A549 (cell line): ENCODE data around the gene SLC9A3. TPM values are rescaled to one million over a fixed set of nuclear protein-coding genes. Genes with fewer than 3 reads are reported as not detected.
A peak's percentile ranks its signal among the peaks of the same experiment; 100 is the strongest.

ENCODE experiments used
- ATAC-seq, 2 experiments: fragments of 200-7000 bp in 1 of 2; fragments of >200 bp in 1 of 2; cut with Nextera tagmentation in 1 of 2; cut with Tn5 transposase in 1 of 2; 3 replicates each; pipeline versions ENCODE4 v1.8.0 to v1.9.1; 2018 to 2020; ENCODE audit warnings: mild to moderate bottlenecking in 1 of 2, moderate library complexity in 1 of 2
- CTCF ChIA-PET: fragments of 300-600 bp; sonication (Branson Sonifier 250); formaldehyde crosslinking; extraction: SDS; loops from one replicate; lab custom pipeline; 2021; ENCODE audit warnings: antibody characterized with exemption, inconsistent platforms; lab: Yijun Ruan, JAX
- POLR2A ChIA-PET: fragments of 350-600 bp; formaldehyde crosslinking; extraction: SDS; loops from one replicate; lab custom pipeline; 2021; ENCODE audit warnings: antibody characterized with exemption, inconsistent platforms; lab: Yijun Ruan, JAX
- DNase-seq, 2 experiments: peaks; one replicate each; pipeline versions ENCODE4 v3.0.0 to v3.0.0-alpha.2; 2011 to 2016; ENCODE audit warnings: low read depth in 1 of 2, low spot score in 1 of 2
- FAIRE-seq: peaks from 2 replicates; lab custom pipeline; 2011; peaks lifted over from hg19 to GRCh38; lab: Jason Lieb, UNC
- H3K27ac ChIP-seq, 2 experiments: fragments of >200 bp; sonication (Bioruptor Twin); formaldehyde crosslinking; 3 replicates each; pipeline ENCODE4 v1.5.1; 2016 to 2017
- H3K4me1 ChIP-seq: fragments of >200 bp; sonication (Bioruptor Twin); formaldehyde crosslinking; 3 replicates; pipeline ENCODE4 v1.6.1; 2016
- H3K4me2 ChIP-seq: fragments of >200 bp; sonication (Bioruptor Twin); formaldehyde crosslinking; 3 replicates; pipeline ENCODE4 v1.6.1; 2016
- H3K4me3 ChIP-seq: fragments of >200 bp; sonication (Bioruptor Twin); formaldehyde crosslinking; 3 replicates; pipeline ENCODE4 v1.5.1; 2016
- H3K9me3 ChIP-seq: fragments of >200 bp; sonication (Bioruptor Twin); formaldehyde crosslinking; 3 replicates; pipeline ENCODE4 v1.6.1; 2016
- BCL3 ChIP-seq: fragments of >200 bp; sonication (Bioruptor Twin); formaldehyde crosslinking; IDR thresholded peaks from 3 replicates; pipeline ENCODE4 v1.6.1; 2016
- BHLHE40 ChIP-seq: IDR thresholded peaks from 2 replicates; pipeline ENCODE4 v1.6.1; 2012; ENCODE audit warnings: low read depth, low read length, inconsistent platforms
- CBX2 ChIP-seq: fragments of 200-600 bp; sonication (generic); IDR thresholded peaks from 2 replicates; pipeline ENCODE4 v1.6.1; 2016; ENCODE audit warnings: low read depth, mild to moderate bottlenecking, borderline replicate concordance
- CHD4 ChIP-seq: fragments of 200-600 bp; sonication (generic); IDR thresholded peaks from 2 replicates; pipeline ENCODE4 v1.6.1; 2016; ENCODE audit warnings: antibody characterized with exemption, mild to moderate bottlenecking, borderline replicate concordance
- CTCF ChIP-seq: fragments of >200 bp; sonication (Bioruptor Twin); formaldehyde crosslinking; IDR thresholded peaks from 3 replicates; pipeline ENCODE4 v1.5.1; 2016
- E2F6 ChIP-seq: IDR thresholded peaks from 2 replicates; pipeline ENCODE4 v1.6.1; 2012; ENCODE audit warnings: low read depth, borderline replicate concordance
- EHMT2 ChIP-seq: fragments of 200-600 bp; sonication (generic); IDR thresholded peaks from 2 replicates; pipeline ENCODE4 v1.6.1; 2016; ENCODE audit warnings: antibody characterized with exemption, low read depth, mild to moderate bottlenecking, moderate library complexity
- ESRRA ChIP-seq: fragments of 150-350 bp; IDR thresholded peaks from 2 replicates; pipeline ENCODE4 v1.6.1; 2014; ENCODE audit warnings: mild to moderate bottlenecking, low read length, borderline replicate concordance
- GATA3 ChIP-seq: IDR thresholded peaks from 2 replicates; pipeline ENCODE4 v1.6.1; 2012; ENCODE audit warnings: borderline replicate concordance
- HDAC2 ChIP-seq: fragments of 200-600 bp; sonication (generic); IDR thresholded peaks from 2 replicates; pipeline ENCODE4 v1.6.1; 2016
- HEYL ChIP-seq: fragments of 250-450 bp; sonication (Bioruptor Pico); IDR thresholded peaks from 2 replicates; pipeline ENCODE4 v1.8.0; 2021; ENCODE audit warnings: mild to moderate bottlenecking, moderate library complexity
- HMGXB4 ChIP-seq: fragments of 250-450 bp; sonication (Bioruptor Pico); IDR thresholded peaks from 2 replicates; pipeline ENCODE4 v1.5.0; 2021; ENCODE audit warnings: mild to moderate bottlenecking, moderate library complexity, borderline replicate concordance
- HOXA7 ChIP-seq: fragments of 250-450 bp; sonication (Bioruptor Pico); IDR thresholded peaks from 2 replicates; pipeline ENCODE4 v1.5.0; 2020; ENCODE audit warnings: mild to moderate bottlenecking, moderate library complexity
- HOXB13 ChIP-seq: fragments of 250-450 bp; sonication (Bioruptor Pico); IDR thresholded peaks from 2 replicates; pipeline ENCODE4 v1.5.0; 2020; ENCODE audit warnings: low read depth, mild to moderate bottlenecking, moderate library complexity
- HOXB5 ChIP-seq: fragments of 250-450 bp; sonication (Bioruptor Pico); IDR thresholded peaks from 2 replicates; pipeline ENCODE4 v1.5.0; 2020; ENCODE audit warnings: mild to moderate bottlenecking, moderate library complexity
- JUNB ChIP-seq: fragments of >200 bp; sonication (Bioruptor Twin); formaldehyde crosslinking; IDR thresholded peaks from 2 replicates; pipeline ENCODE4 v1.6.1; 2016
- KDM5A ChIP-seq: fragments of 200-600 bp; sonication (generic); IDR thresholded peaks from 2 replicates; pipeline ENCODE4 v1.6.1; 2016; ENCODE audit warnings: antibody characterized with exemption, mild to moderate bottlenecking
- MAZ ChIP-seq: fragments of 150-350 bp; IDR thresholded peaks from 2 replicates; pipeline ENCODE4 v1.6.1; 2014; ENCODE audit warnings: antibody characterized with exemption, low read depth, low read length, borderline replicate concordance
- MYC ChIP-seq: IDR thresholded peaks from 2 replicates; pipeline ENCODE4 v1.6.1; 2012; ENCODE audit warnings: mild to moderate bottlenecking, inconsistent platforms, low read length, improper control_type of control experiment, borderline replicate concordance
- NPAS2 ChIP-seq: fragments of 250-450 bp; sonication (Bioruptor Pico); IDR thresholded peaks from 2 replicates; pipeline ENCODE4 v1.8.0; 2022; ENCODE audit warnings: mild to moderate bottlenecking, moderate library complexity, borderline replicate concordance
- NR3C1 ChIP-seq: fragments of >200 bp; sonication (Bioruptor Twin); formaldehyde crosslinking; IDR thresholded peaks from 3 replicates; pipeline ENCODE4 v1.6.1; 2017
- PBX3 ChIP-seq: IDR thresholded peaks from 2 replicates; pipeline ENCODE4 v1.6.1; 2012
- RARB ChIP-seq: fragments of 250-450 bp; sonication (Bioruptor Pico); IDR thresholded peaks from 2 replicates; pipeline ENCODE4 v1.8.0; 2021; ENCODE audit warnings: mild to moderate bottlenecking, moderate library complexity
- SMC3 ChIP-seq: fragments of >200 bp; sonication (Bioruptor Twin); formaldehyde crosslinking; IDR thresholded peaks from 3 replicates; pipeline ENCODE4 v1.6.1; 2018; ENCODE audit warnings: inconsistent platforms
- SREBF2 ChIP-seq: fragments of 450-650 bp; IDR thresholded peaks from 2 replicates; pipeline ENCODE4 v1.6.1; 2014; ENCODE audit warnings: mild to moderate bottlenecking, moderate library complexity
- USF2 ChIP-seq: fragments of 450-650 bp; IDR thresholded peaks from 2 replicates; pipeline ENCODE4 v1.6.1; 2014; ENCODE audit warnings: antibody characterized with exemption
- ZFP36 ChIP-seq: fragments of 450-650 bp; IDR thresholded peaks from 2 replicates; pipeline ENCODE4 v1.6.1; 2014; ENCODE audit warnings: borderline replicate concordance; ENCODE audit not compliant: partially characterized antibody
- ZSCAN20 ChIP-seq: fragments of 250-450 bp; sonication (Bioruptor Pico); IDR thresholded peaks from 2 replicates; pipeline ENCODE4 v1.8.0; 2022; ENCODE audit warnings: mild to moderate bottlenecking, moderate library complexity
- WGBS: methylation state at CpG from one replicate; pipeline ENCODE4 v1.1.6; 2017; ENCODE audit errors: missing lambda C conversion rate; 5-methylcytosine and 5-hydroxymethylcytosine counted together
- polyA plus RNA-seq, 4 experiments: library from polyadenylated mRNA; depleted of rRNA in 3 of 4; stranded (reverse); fragments of >200 nt; fragmentation: RNase III in 1 of 4; extraction: RNeasy Plus Mini Kit Qiagen cat#74134 plus additional on column Dnase treatment in 1 of 4; gene quantifications; 2 replicates in 3 of 4; 3 replicates in 1 of 4; pipeline ENCODE4 v1.2.3, GENCODE V29; 2011 to 2017

SLC9A3 gene
- polyA plus RNA-seq, 2 of the 4 experiments (the other 2 are of a cell fraction) = 1.3 TPM

GRCh38 chr5:568809-569208, 44.6 kb upstream of the SLC9A3 start:
- ATAC-seq (no peak; a peak in 1 of 6 replicates), DNase-seq (no peak), FAIRE-seq (no peak)
- CTCF ChIA-PET = no interaction called here
- POLR2A ChIA-PET = no interaction called here
- WGBS = 54% methylated on average over 8 of the region's 8 CpGs
- no peak overlapping the region for H3K27ac ChIP-seq
- peaks cover 14% of the 10 kb centered on the region; the same call in 2 of the 3 replicates for H3K9me3 ChIP-seq
- H3K4me3 ChIP-seq = no peak overlapping the region
- no peak for TF ChIP-seq BCL3
- TF ChIP-seq ZFP36 = no peak
- TF ChIP-seq NPAS2 (CRISPR knock-in tag) = no peak
- no peak for TF ChIP-seq BHLHE40
- no peak for TF ChIP-seq HOXB5 (CRISPR knock-in tag)
- no peak for TF ChIP-seq HMGXB4 (CRISPR knock-in tag)
- TF ChIP-seq SMC3 = no peak
- no peak for TF ChIP-seq HEYL
- no peak for TF ChIP-seq USF2
- TF ChIP-seq MAZ = no peak
- no peak for TF ChIP-seq RARB (CRISPR knock-in tag)
- TF ChIP-seq JUNB = no peak
- TF ChIP-seq SREBF2 = no peak
- TF ChIP-seq HOXB13 = no peak
- no peak for TF ChIP-seq MYC
- TF ChIP-seq E2F6 = no peak
- no peak for TF ChIP-seq KDM5A
- no peak for TF ChIP-seq ZSCAN20 (CRISPR knock-in tag)
- no peak for TF ChIP-seq NR3C1
- no peak for TF ChIP-seq GATA3
- H3K4me1 ChIP-seq = no peaks in the 10 kb centered on the region
- H3K4me2 ChIP-seq = no peak overlapping the region

GRCh38 chr5:568061-568781, 44.0 kb upstream of the SLC9A3 start:
- Histone ChIP-seq H3K4me2 (no peak overlapping the region), H3K4me1 (no peaks in the 10 kb centered on the region), H3K9me3 (peaks cover 14% of the 10 kb centered on the region; the same call in 2 of the 3 replicates), H3K4me3 (no peak overlapping the region), H3K27ac (no peak overlapping the region)
- ATAC-seq (peak; percentile 51 to 67; a peak in 4 of 6 replicates), FAIRE-seq (no peak), DNase-seq (no peak)
- 53% methylated on average over 24 of the region's 27 CpGs for WGBS
- ChIA-PET POLR2A (no interaction called here), CTCF (no interaction called here)
- TF ChIP-seq CHD4 (no peak), HMGXB4 (CRISPR knock-in tag) (no peak), ESRRA (no peak), PBX3 (no peak), CBX2 (no peak), CTCF (no peak), HDAC2 (no peak), HOXA7 (CRISPR knock-in tag) (no peak), ZSCAN20 (CRISPR knock-in tag) (no peak), EHMT2 (no peak)
